Stimulated activated naive CD8-positive, alpha-beta T cell treated with anti-CD3 and anti-CD28 coated beads, Interleukin-15, Interleukin-2, amounts not matched to agents 100 ng/mL and 50 ng/mL, for 24 hours (primary cell): ENCODE measurements around the gene PNKP.

ENCODE experiments used
- H3K27ac Mint-ChIP-seq: one replicate; pipeline ENCODE4 v1.8.0; 2021; ENCODE audit warnings: mild to moderate bottlenecking, mixed read lengths
- H3K27me3 Mint-ChIP-seq: one replicate; pipeline ENCODE4 v1.8.0; 2021; ENCODE audit warnings: mixed read lengths
- H3K36me3 Mint-ChIP-seq: one replicate; pipeline ENCODE4 v1.8.0; 2021; ENCODE audit warnings: low read depth, mixed read lengths
- H3K4me1 Mint-ChIP-seq: one replicate; pipeline ENCODE4 v1.8.0; 2021; ENCODE audit warnings: low read depth, mixed read lengths
- H3K4me3 Mint-ChIP-seq: one replicate; pipeline ENCODE4 v1.8.0; 2021; ENCODE audit warnings: mild to moderate bottlenecking, mixed read lengths
- H3K9me3 Mint-ChIP-seq: one replicate; pipeline ENCODE4 v1.8.0; 2021; ENCODE audit warnings: mixed read lengths

Gene PNKP

DNA sequence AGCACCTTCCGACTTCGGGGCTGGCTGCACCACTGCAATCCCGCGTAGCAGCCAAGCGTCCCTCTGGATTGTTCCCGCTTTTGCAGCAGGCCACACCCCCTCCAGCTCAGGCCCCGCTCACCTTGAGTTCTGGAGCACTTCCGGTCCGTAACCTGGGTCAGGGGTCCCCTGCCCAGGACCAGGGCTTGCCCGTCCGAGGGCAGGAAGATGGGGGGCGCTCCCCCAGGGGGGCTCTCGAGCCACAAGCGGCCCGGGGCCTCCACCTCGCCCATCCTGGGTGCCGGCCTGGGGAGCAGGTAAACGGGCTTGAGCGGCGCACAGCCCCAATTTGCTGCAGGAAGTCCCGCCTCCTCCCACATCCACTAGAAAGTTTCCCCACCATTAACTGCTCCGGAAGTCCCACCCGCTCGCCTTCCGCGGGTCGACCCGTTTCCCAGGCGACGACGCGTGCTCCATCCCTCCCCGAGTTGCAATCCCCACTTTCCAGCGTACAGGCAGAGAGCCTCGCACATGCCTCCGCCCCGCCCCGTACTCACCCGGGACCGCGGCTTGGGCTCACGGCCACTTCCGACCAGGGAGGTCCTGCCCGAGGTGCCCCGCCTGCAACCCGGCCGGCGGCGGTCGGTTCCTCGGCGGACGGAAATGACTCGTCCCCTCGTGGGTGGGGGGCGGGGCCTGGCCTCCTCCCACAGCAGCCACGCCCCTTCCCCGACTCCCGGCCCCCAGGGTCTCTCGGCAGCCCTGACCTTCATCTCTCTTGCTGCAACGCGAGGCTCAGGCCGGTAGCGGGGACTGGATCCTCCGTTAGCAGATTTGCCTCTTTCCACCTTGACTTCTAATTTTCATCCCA lies at the start of gene PNKP:
PNKP (minus strand) TSS at position 644 of the 850 bp plus-strand sequence; CDS start at position 272, 372 bp downstream.
- no peaks in the 10 kb centered on the region for H3K9me3 Mint-ChIP-seq
- H3K4me3 Mint-ChIP-seq, result peak within 1 kb of the TSS; percentile 97
- peak within 1 kb of the TSS; percentile 99 for H3K27ac Mint-ChIP-seq
- peaks cover 58% of the 10 kb centered on the region for H3K4me1 Mint-ChIP-seq
- H3K27me3 Mint-ChIP-seq, result no peaks in the 10 kb centered on the region
- H3K36me3 Mint-ChIP-seq, result peaks cover 32% of the 10 kb centered on the region

DNA sequence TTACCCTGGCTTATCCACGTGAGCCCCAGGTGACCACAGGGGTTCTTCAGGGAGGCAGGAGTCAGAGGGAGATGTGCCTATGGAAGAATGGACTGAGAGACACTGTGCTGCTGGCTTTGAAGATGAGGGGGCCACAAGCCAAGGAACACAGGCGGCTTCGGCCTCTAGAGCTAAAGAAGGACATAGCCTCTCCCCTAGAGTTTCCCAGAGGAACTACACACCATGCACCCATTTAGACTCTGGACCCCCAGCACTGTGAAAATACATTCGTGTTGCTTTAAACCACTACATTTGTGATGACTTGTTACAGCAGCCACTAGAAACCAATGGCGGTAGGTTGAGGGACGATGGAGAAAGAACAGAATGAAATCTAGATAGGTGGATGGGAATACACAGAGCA lies 47.9 kb upstream of the PNKP start:
- H3K27me3 Mint-ChIP-seq, result no peaks in the 10 kb centered on the region
- H3K4me3 Mint-ChIP-seq, result no peak overlapping the region
- no peak overlapping the region for H3K27ac Mint-ChIP-seq
- H3K4me1 Mint-ChIP-seq, result peaks cover 76% of the 10 kb centered on the region
- peaks cover 71% of the 10 kb centered on the region for H3K36me3 Mint-ChIP-seq
- no peaks in the 10 kb centered on the region for H3K9me3 Mint-ChIP-seq

DNA sequence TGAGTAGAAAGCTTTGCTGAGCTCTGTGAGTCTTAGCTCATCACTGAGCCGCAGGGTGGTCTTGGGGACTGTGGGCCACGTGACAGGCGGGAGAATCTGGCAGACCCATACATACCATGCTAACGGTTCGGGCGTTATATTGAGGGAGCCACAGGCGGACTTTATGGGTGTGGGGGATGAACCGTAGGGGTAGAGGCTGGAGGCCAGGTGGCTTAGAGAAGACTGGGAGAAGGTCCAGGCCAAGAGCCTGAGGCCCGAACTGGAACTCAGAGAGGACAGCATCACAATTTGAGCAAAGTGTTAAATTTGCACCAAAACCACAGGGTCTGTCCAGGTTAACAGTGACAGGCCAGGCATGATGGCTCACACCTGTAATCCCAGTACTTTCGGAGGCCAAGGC lies 46.3 kb upstream of the PNKP start:
- Mint-ChIP-seq H3K4me1 (peaks cover 72% of the 10 kb centered on the region), H3K36me3 (peaks cover 76% of the 10 kb centered on the region)

DNA sequence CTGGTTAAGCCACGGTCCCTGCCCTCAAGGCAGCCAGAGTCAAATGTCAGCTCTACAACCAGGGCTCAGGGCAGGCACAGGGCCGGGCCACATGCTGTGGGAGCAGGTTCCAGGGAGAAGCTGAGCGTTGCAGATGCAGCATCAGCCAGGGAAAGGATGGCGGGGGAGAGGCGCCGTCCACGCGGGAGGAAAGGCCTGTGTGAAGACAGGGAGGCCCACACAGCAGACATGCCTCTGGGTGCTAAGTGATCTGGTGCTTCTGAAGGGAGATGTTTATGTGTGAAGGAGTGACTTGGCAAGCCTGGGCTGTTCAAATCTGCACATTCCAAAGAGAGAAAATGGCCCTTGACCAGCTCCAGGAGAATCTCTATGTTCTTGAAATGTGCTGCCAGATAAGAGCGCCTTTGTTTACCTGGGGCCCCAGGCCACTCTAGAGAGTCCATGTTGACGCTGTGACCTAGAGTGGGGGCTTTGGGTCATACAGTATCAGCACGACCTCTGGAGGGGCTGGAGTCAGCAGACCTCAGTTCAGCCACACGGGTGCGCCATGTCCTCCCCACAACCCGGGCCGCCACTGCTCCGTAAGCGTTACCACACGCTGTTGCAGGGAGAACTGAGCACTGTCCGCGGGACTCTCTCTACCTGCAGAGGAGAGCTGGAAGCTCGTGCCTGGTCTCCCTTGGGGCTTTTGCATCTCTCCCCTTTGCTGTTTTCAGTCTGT lies 45.7 kb upstream of the PNKP start:
- Mint-ChIP-seq H3K36me3 (peaks cover 76% of the 10 kb centered on the region), H3K27me3 (no peaks in the 10 kb centered on the region), H3K4me1 (peaks cover 74% of the 10 kb centered on the region), H3K27ac (peak overlapping the region; percentile 76), H3K9me3 (no peaks in the 10 kb centered on the region), H3K4me3 (no peak overlapping the region)

More for the DNA sequence above, 46.3 kb upstream of the PNKP start:
- Mint-ChIP-seq H3K9me3 (no peaks in the 10 kb centered on the region), H3K27me3 (no peaks in the 10 kb centered on the region), H3K27ac (peak overlapping the region; percentile 76), H3K4me3 (peak overlapping the region; percentile 10)

DNA sequence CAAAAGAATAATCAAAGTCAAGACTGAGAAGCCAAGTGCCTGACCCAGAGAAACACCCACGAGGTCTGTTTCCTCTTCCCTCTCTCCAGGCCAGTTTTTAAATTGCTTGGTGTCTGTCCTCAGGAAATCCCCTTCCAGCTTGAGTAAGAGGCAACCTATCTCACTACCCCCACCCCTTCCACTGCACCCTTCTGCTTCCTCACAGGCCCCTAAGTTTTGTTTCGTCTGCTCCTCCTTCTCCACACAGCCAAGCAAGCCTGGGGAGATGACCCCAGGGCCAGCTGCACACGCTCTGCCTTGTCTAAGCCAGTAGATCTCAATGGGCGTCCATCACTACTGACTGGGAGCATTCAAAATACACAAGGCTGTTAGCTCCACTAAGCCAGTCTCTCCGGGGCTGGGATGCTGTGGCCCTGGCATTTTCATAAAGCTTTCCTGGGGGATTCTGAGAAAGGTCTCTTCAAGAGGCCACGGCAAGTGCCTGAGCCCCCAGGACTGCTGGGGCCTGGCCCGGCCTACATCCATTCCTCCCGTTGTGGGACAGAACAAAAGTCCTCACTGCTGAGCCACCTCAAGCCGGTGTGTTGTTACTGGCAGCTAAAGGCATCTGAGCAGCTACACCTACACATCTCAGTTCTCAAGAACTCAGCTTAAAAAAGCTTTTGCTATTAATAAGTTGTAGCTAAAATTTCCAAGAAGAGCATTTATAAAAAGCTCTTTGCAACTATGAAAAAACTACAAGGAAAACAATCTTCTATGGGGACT lies 44.2 kb upstream of the PNKP start:
- Mint-ChIP-seq H3K36me3 (peaks cover 77% of the 10 kb centered on the region), H3K9me3 (no peaks in the 10 kb centered on the region), H3K4me3 (peak overlapping the region; percentile 71), H3K27me3 (no peaks in the 10 kb centered on the region), H3K4me1 (peaks cover 79% of the 10 kb centered on the region), H3K27ac (peak overlapping the region; percentile 98)

DNA sequence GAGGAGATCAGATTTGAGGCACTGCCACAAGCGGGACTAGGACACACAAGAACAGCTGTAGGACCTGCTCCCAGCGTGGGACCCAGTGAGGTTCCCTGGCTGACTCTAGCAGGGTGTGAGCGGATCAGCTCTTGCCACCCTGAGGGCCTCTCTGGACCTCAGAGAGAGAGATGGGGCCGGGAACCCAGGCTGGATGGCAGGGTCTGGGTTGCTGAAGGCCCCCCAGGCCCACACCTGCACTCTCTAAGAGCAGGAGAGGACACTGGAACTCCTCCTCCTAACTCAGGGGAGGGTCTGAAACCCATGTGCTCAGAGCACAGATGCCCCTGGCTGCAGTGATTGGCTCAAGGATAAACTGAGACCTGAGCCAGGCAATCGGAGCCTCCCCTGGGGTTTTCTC lies 42.8 kb upstream of the PNKP start:
- Mint-ChIP-seq H3K4me3 (no peak overlapping the region), H3K27me3 (no peaks in the 10 kb centered on the region), H3K36me3 (peaks cover 71% of the 10 kb centered on the region), H3K4me1 (peaks cover 83% of the 10 kb centered on the region), H3K9me3 (no peaks in the 10 kb centered on the region), H3K27ac (no peak overlapping the region)

DNA sequence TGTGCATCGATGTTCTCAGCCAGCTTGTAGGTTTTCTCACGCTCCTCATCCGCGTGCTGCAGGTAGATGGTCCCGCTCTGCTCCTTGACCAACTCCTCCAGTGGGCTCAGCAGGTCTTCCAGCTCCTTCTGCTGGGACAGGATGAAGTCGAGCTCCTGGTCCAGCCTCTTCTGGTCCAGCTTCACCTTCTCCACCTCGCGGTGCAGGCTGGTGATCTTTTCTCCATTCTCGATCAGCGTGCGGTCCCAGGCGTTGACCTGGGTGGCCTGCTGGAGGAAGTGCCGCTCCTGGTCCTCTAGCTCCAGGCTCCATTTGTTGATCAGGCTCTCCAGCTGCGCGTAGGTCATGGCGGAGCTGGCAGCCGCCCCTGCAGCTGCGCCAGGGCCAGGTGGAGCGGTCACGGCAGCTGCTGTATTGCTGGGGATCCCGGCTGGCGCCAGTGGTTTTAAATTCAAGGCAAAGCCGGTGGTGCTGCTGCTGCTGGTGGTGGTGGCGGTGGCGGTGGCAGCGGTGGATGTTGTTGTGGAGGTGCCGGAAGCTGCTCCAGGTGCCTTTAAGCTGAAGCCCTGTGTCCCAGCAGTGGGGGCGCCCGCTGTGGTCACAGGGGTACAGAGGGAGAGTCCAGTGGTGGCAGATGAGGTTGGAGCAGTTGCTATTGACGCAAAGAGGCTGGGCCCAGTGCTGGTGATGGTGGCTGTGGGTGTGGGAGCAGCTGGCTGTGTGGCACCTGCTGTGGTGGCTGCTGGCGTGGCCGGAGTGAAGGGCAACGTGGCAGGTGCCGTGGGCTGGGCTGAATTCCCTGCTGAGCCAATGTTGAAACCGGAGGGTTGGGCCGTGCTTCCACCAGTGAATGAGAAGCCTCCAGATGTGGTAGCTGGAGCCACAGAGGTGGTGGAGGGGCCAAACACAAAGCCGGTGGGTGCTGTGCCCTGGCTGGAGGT lies 41.4 kb upstream of the PNKP start:
- peaks cover 82% of the 10 kb centered on the region for H3K4me1 Mint-ChIP-seq
- H3K4me3 Mint-ChIP-seq, result no peak overlapping the region
- H3K9me3 Mint-ChIP-seq, result no peaks in the 10 kb centered on the region
- H3K27ac Mint-ChIP-seq, result no peak overlapping the region
- H3K27me3 Mint-ChIP-seq, result no peaks in the 10 kb centered on the region
- peaks cover 61% of the 10 kb centered on the region for H3K36me3 Mint-ChIP-seq

DNA sequence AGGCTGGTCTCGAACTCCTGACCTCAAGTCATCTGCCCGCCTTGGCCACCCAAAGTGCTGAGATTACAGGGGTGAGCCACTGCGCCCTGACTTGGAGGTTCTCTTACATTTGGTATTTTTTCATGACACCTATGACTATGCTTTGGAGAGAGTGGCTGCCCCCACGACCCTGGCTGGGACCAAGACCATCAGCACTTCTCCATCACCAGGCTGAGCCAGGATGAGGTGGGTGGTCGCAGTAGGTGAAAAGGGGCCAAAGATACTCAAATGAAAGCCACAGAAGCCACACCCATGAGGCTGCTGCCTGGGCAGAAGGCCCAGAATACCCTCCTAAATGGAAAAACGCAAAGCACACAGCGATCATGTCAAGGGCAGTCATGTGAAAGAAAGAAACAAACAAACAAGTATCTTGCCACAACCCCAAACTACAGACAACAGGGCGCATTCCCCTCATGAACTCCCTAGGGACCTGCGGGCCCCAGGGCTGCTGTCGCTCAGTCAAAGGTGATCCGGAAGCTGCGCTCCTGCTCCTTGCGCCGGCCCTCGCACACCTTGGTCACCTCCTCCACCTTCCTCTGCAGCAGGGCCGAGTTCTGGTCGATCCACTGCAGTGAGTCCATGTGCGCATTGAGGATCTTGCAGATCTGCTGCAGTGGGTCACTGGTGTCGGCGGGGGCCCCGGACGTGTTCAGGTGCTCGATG lies 40.5 kb upstream of the PNKP start:
- Mint-ChIP-seq H3K36me3 (peaks cover 52% of the 10 kb centered on the region), H3K9me3 (no peaks in the 10 kb centered on the region), H3K4me1 (peaks cover 80% of the 10 kb centered on the region), H3K27me3 (no peaks in the 10 kb centered on the region), H3K4me3 (no peak overlapping the region), H3K27ac (peak overlapping the region; percentile 16)

DNA sequence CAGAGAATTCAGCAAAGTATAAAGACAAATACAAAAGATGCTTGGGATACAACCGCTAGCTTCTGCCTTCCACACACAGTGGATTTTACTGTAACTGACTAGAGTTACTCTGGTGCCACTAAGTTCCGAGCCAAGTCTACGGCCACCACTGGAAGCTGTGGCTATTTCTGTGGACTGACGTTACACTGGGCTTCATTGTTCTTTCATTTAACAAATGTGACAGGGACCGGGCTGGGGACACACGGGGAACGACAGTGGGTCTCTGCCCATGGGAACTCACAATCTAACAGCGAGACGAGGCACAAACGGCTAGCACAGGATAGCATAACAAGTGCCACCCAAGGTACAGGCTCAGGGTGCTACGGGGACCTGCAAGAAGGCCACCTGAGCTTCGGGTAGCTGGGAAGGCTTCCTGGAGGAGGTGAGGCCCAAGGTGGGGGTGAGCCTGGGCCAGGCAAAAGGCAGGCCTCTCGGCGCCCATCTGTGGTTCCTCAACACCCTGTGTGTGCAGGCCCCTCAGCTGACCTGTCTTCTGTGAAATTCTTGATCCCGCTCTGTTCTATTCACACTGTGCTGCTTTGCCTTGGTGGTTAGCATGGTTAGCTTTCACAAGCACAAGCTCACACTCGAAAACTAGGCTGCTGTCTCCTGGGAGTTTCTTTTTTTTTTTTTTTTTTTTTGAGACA lies 39.6 kb upstream of the PNKP start:
- Mint-ChIP-seq H3K9me3 (no peaks in the 10 kb centered on the region), H3K36me3 (peaks cover 47% of the 10 kb centered on the region), H3K27me3 (no peaks in the 10 kb centered on the region), H3K27ac (peak overlapping the region; percentile 52), H3K4me1 (peaks cover 77% of the 10 kb centered on the region), H3K4me3 (no peak overlapping the region)

DNA sequence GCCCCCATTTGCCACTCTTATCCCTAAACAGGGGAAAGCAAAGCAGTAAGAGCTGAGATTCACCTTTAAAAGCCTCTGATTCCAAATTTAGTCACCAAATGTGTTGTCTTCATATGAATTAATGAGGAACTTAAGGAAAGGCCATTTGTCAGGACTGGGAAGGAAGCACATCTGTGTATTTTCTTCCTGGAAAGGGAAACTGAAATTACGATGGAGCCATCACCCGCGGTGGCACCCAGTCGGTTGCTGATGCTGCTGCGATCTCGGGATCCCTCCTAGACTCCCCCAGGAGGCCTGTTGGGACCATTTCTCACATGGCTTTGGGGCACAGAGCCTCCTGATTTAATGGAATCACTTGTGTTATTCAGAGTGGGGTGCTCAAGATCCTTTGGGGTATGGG lies 36.8 kb upstream of the PNKP start:
- no peak overlapping the region for H3K27ac Mint-ChIP-seq
- H3K9me3 Mint-ChIP-seq, result no peaks in the 10 kb centered on the region
- H3K4me1 Mint-ChIP-seq, result peaks cover 71% of the 10 kb centered on the region
- no peaks in the 10 kb centered on the region for H3K27me3 Mint-ChIP-seq
- H3K4me3 Mint-ChIP-seq, result peak overlapping the region; percentile 7
- H3K36me3 Mint-ChIP-seq, result peaks cover 28% of the 10 kb centered on the region

DNA sequence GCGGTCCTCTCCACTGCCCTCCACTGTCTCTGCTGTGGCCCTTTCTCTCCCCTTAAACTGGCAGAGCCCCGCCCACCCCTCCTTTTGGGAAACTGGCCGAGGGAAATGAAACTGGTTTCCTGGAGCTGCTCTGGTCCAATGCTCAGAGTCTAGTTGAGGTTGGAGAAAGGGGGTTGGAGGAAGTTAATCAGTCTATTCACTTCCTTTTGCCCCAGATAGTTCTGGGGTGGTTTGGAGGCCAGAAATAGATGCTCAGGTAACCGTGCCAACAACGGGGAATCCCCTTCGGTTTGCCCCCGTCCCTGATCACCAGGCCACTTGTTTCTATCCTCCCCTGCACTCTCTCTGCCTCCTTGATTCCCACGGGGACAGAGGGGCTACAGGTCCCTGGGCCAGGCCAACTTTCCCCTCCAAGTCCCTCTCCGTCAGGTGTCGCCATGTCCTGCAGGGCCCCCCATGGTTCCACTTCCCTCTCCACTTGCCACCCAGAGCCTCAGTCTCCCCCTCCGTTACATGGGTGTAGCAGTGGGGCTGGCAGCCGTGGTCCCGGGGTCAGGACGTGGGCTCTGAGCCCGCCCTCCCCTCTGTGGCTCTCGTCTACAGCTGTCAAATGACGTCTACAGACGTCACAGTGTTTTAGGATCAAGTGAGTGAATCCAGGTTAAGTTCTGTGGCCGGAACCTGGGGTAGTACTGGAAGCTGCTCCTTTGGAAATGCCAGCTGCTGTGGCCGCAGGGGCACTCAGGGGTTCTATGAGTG lies 29.7 kb upstream of the PNKP start, which contains the start of gene IL4I1:
IL4I1 (minus strand) TSS at position 25 of the 759 bp plus-strand sequence. CDS start 727 bp downstream, outside the sequence.
- Mint-ChIP-seq H3K9me3 (no peaks in the 10 kb centered on the region), H3K36me3 (peaks cover 3% of the 10 kb centered on the region), H3K27ac (peak within 1 kb of the TSS; percentile 96), H3K27me3 (no peaks in the 10 kb centered on the region), H3K4me1 (peaks cover 74% of the 10 kb centered on the region), H3K4me3 (peak within 1 kb of the TSS; percentile 85)

DNA sequence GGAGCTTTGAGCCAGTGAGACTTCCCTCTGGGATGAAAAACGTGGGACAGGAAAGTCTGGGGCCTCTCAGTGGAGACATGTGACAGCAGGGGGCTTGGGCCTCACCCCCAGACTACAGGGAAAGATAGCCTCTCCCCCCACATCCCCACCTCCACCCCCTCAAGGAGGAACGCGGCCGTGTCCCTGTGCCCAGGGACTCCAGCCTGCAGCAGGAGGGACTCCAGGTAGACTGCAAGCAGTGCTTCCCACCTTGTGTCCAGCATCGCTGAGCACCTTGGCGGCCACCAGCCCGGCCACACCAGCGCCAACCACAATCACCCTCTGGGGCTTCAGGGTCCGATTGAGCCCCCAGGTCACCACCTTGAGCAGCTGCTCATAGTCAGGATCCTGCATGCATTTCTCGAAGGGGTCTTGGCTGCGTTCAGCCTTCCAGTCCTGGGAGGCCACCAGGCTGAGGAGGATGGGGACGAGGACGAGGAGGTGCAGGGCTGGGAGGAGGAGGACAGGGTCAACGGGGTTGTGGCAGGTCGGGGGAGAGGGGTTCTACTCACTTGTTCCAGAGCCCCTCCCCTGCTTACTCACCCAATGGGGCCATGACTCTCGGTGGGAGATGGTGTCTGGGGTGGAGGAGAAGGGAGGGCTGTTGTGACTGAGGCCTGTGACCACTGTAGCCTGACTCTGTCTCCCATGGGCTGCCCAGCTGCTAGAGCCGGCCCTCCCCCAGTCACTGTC lies 28.4 kb upstream of the PNKP start:
- Mint-ChIP-seq H3K9me3 (no peaks in the 10 kb centered on the region), H3K27me3 (no peaks in the 10 kb centered on the region), H3K36me3 (peaks cover 3% of the 10 kb centered on the region), H3K4me1 (peaks cover 63% of the 10 kb centered on the region), H3K27ac (peak overlapping the region; percentile 96), H3K4me3 (peak overlapping the region; percentile 85)
